OCI-LY1 (cell line): Measurements from ENCODE around the gene NADK2.

Experiments
- H2AFZ ChIP-seq: fragments of 200-600 bp; sonication (generic), shearing (Covaris generic); 2 replicates; pipeline ENCODE4 v1.6.0; 2014; ENCODE audit warnings: antibody characterized with exemption, mild to moderate bottlenecking, low read length
- H3F3A ChIP-seq: fragments of 200-600 bp; sonication (generic), shearing (Covaris generic); 2 replicates; pipeline ENCODE4 v1.6.0; 2014; ENCODE audit warnings: mild to moderate bottlenecking, antibody characterized with exemption, low read length, moderate library complexity; ENCODE audit not compliant: insufficient read depth
- H3K27ac ChIP-seq: fragments of 200-600 bp; sonication (generic); 2 replicates; pipeline ENCODE4 v1.5.1; 2014; ENCODE audit warnings: low read length, mixed run types, mild to moderate bottlenecking, low read depth; ENCODE audit not compliant: poor library complexity, severe bottlenecking
- H3K27me3 ChIP-seq: fragments of 200-600 bp; sonication (generic); 2 replicates; pipeline ENCODE4 v1.6.0; 2014; ENCODE audit warnings: antibody characterized with exemption, mild to moderate bottlenecking, low read length, moderate library complexity; ENCODE audit not compliant: insufficient read depth
- H3K36me3 ChIP-seq: fragments of 200-600 bp; sonication (generic); 2 replicates; pipeline ENCODE4 v1.6.1; 2014; ENCODE audit warnings: mild to moderate bottlenecking, antibody characterized with exemption, low read length, moderate library complexity, mixed read lengths; ENCODE audit not compliant: insufficient read depth
- H3K4me1 ChIP-seq: fragments of 200-600 bp; sonication (generic); 2 replicates; pipeline ENCODE4 v1.5.1; 2014; ENCODE audit warnings: mild to moderate bottlenecking, low read length, moderate library complexity; ENCODE audit not compliant: insufficient read depth, severe bottlenecking
- H3K4me2 ChIP-seq: fragments of 200-600 bp; sonication (generic), shearing (Covaris generic); 2 replicates; pipeline ENCODE4 v1.6.1; 2014; ENCODE audit warnings: low read length
- H3K4me3 ChIP-seq: fragments of 200-600 bp; sonication (generic); 2 replicates; pipeline ENCODE4 v1.5.1; 2014; ENCODE audit warnings: low read length, low read depth, mild to moderate bottlenecking, mixed read lengths; ENCODE audit not compliant: poor library complexity, severe bottlenecking
- H3K79me2 ChIP-seq: fragments of 200-600 bp; shearing (Covaris generic); 2 replicates; pipeline ENCODE4 v1.6.1; 2016; ENCODE audit warnings: mixed run types, low read length, mixed read lengths; ENCODE audit not compliant: insufficient read depth
- H3K9ac ChIP-seq: fragments of 200-600 bp; sonication (generic), shearing (Covaris generic); 2 replicates; pipeline ENCODE4 v1.6.1; 2014; ENCODE audit warnings: mild to moderate bottlenecking, low read length, mixed read lengths
- H3K9me2 ChIP-seq: fragments of 200-600 bp; sonication (generic), shearing (Covaris generic); 2 replicates; pipeline ENCODE4 v1.6.1; 2014; ENCODE audit warnings: low read depth, mild to moderate bottlenecking, low read length, mixed read lengths
- H3K9me3 ChIP-seq: fragments of 200-600 bp; shearing (Covaris generic); 2 replicates; pipeline ENCODE4 v1.6.1; 2014; ENCODE audit warnings: low read length, mixed read lengths
- H4K20me1 ChIP-seq: fragments of 200-600 bp; sonication (generic), shearing (Covaris generic); 2 replicates; pipeline ENCODE4 v1.6.0; 2016; ENCODE audit warnings: mild to moderate bottlenecking, low read length; ENCODE audit not compliant: insufficient read depth
- CTCF ChIP-seq: fragments of 200-600 bp; sonication (generic), shearing (Covaris generic); IDR thresholded peaks from 2 replicates; pipeline ENCODE4 v1.5.1; 2017; ENCODE audit warnings: mild to moderate bottlenecking, antibody characterized with exemption, low read length, moderate library complexity, mixed read lengths
- EZH2 ChIP-seq: fragments of 200-600 bp; sonication (generic), shearing (Covaris generic); IDR thresholded peaks from 2 replicates; pipeline ENCODE4 v1.8.0; 2017; ENCODE audit warnings: borderline replicate concordance, mixed run types, mild to moderate bottlenecking, antibody characterized with exemption, low read length, moderate library complexity, mixed read lengths

The NADK2 gene

GRCh38 chr5:36206913-36207312 lies 34.8 kb downstream of the NADK2 start:
- H3K9me3 ChIP-seq = no peaks in the 10 kb centered on the region
- no peak overlapping the region for H2AFZ ChIP-seq
- no peak overlapping the region for H3K4me2 ChIP-seq
- no peak for TF ChIP-seq CTCF
- TF ChIP-seq EZH2 = no peak
- H3K36me3 ChIP-seq = peaks cover 5% of the 10 kb centered on the region; the same call in 1 of the 2 replicates
- no peak overlapping the region for H3K27ac ChIP-seq
- H3F3A ChIP-seq = no peaks in the 10 kb centered on the region
- H3K27me3 ChIP-seq = no peaks in the 10 kb centered on the region
- no peaks in the 10 kb centered on the region for H3K79me2 ChIP-seq
- no peaks in the 10 kb centered on the region for H3K9me2 ChIP-seq
- H4K20me1 ChIP-seq = no peaks in the 10 kb centered on the region
- H3K9ac ChIP-seq = no peak overlapping the region
- H3K4me1 ChIP-seq = no peaks in the 10 kb centered on the region
- no peak overlapping the region for H3K4me3 ChIP-seq

- no peaks in the 10 kb centered on the region for H3K27me3 ChIP-seq
Observed at GRCh38 chr5:36205329-36205728, 36.4 kb downstream of the NADK2 start.

GRCh38 chr5:36202521-36202961 lies 39.2 kb downstream of the NADK2 start:
- no peaks in the 10 kb centered on the region for H3K9me3 ChIP-seq
- H3K4me2 ChIP-seq = no peak overlapping the region
- peaks cover 14% of the 10 kb centered on the region for H3K36me3 ChIP-seq
- H3K9me2 ChIP-seq = no peaks in the 10 kb centered on the region
- TF ChIP-seq EZH2 (no peak), CTCF (no peak)
- H3K27me3 ChIP-seq = no peaks in the 10 kb centered on the region
- no peak overlapping the region for H3K9ac ChIP-seq
- H3K4me1 ChIP-seq = no peaks in the 10 kb centered on the region
- H3F3A ChIP-seq = no peaks in the 10 kb centered on the region
- H3K79me2 ChIP-seq = no peaks in the 10 kb centered on the region
- no peaks in the 10 kb centered on the region for H4K20me1 ChIP-seq
- no peak overlapping the region for H3K27ac ChIP-seq
- H3K4me3 ChIP-seq = no peak overlapping the region
- no peak overlapping the region for H2AFZ ChIP-seq

More at GRCh38 chr5:36205329-36205728, 36.4 kb downstream of the NADK2 start:
- TF ChIP-seq EZH2 (no peak), CTCF (no peak)
- H3K27ac ChIP-seq = no peak overlapping the region
- no peak overlapping the region for H3K4me2 ChIP-seq
- no peaks in the 10 kb centered on the region for H3K79me2 ChIP-seq
- H4K20me1 ChIP-seq = no peaks in the 10 kb centered on the region
- H2AFZ ChIP-seq = no peak overlapping the region
- no peak overlapping the region for H3K9ac ChIP-seq
- H3F3A ChIP-seq = no peaks in the 10 kb centered on the region
- no peak overlapping the region for H3K4me3 ChIP-seq
- peaks cover 5% of the 10 kb centered on the region; the same call in 1 of the 2 replicates for H3K36me3 ChIP-seq
- H3K9me3 ChIP-seq = no peaks in the 10 kb centered on the region
- no peaks in the 10 kb centered on the region for H3K9me2 ChIP-seq
- no peaks in the 10 kb centered on the region for H3K4me1 ChIP-seq
